ENCODE data around the gene SLC47A1.
"Not testable (repeated sequence)": the region's sequence is repeated elsewhere in the genome, so short reads cannot be mapped to it uniquely, and the experiment has no call there.

The SLC47A1 gene

GRCh38 chr17:19533718-19534561 is at the start of gene SLC47A1:
SLC47A1 (plus strand) TSS chr17:19533854; CDS start chr17:19533940, 86 bp downstream.
- DNase-seq, result no peak

- DNase-seq, result no peak
Measured at GRCh38 chr17:19485800-19486340, 47.8 kb upstream of the SLC47A1 start.

- no peak for DNase-seq
Measured at GRCh38 chr17:19486351-19487023, 47.2 kb upstream of the SLC47A1 start.

GRCh38 chr17:19487024-19487600 is 46.5 kb upstream of the SLC47A1 start:
- no peak for DNase-seq

GRCh38 chr17:19492141-19492540 is 41.5 kb upstream of the SLC47A1 start:
- no peak for DNase-seq

GRCh38 chr17:19494961-19495806 is 38.5 kb upstream of the SLC47A1 start:
- DNase-seq, result no peak

- DNase-seq, result no peak
Measured at GRCh38 chr17:19495828-19496528, 37.7 kb upstream of the SLC47A1 start.

GRCh38 chr17:19497624-19498023 is 36.0 kb upstream of the SLC47A1 start:
- DNase-seq, result no peak

- no peak for DNase-seq
Measured at GRCh38 chr17:19501219-19501618, 32.4 kb upstream of the SLC47A1 start.

GRCh38 chr17:19502517-19502916 is 31.1 kb upstream of the SLC47A1 start:
- DNase-seq, result peak; percentile 58

- not testable (repeated sequence) for DNase-seq
Measured at GRCh38 chr17:19505561-19505960, 28.1 kb upstream of the SLC47A1 start.

GRCh38 chr17:19507775-19508576 is 25.7 kb upstream of the SLC47A1 start:
- DNase-seq, result peak; percentile 93

GRCh38 chr17:19508577-19508867 is 25.1 kb upstream of the SLC47A1 start:
- DNase-seq, result no peak

GRCh38 chr17:19509281-19509852 is 24.3 kb upstream of the SLC47A1 start:
- DNase-seq, result not testable (repeated sequence)

- DNase-seq, result no peak
Measured at GRCh38 chr17:19510903-19511302, 22.8 kb upstream of the SLC47A1 start.

GRCh38 chr17:19513897-19514488 is 19.7 kb upstream of the SLC47A1 start:
- peak; percentile 76 for DNase-seq

GRCh38 chr17:19517699-19518098 is 16.0 kb upstream of the SLC47A1 start:
- DNase-seq, result no peak

GRCh38 chr17:19519388-19520291 is 14.0 kb upstream of the SLC47A1 start:
- not testable (repeated sequence) for DNase-seq

- DNase-seq, result no peak
Measured at GRCh38 chr17:19520641-19521040, 13.0 kb upstream of the SLC47A1 start.
